Endodermal cell (in vitro differentiated cells): ENCODE measurements around the gene ZNF714. TPM values are rescaled to one million over a fixed set of nuclear protein-coding genes. Genes with fewer than 3 reads are reported as not detected.

Experiments used
- DNase-seq: peaks from one replicate; pipeline ENCODE4 v3.0.0-alpha.2; 2017
- H3K27ac ChIP-seq: 2 replicates; pipeline ENCODE4 v1.5.1; 2013; ENCODE audit warnings: mild to moderate bottlenecking, low read depth, low read length, moderate library complexity
- H3K27me3 ChIP-seq: 2 replicates; pipeline ENCODE4 v1.6.1; 2013; ENCODE audit warnings: mild to moderate bottlenecking, low read length, moderate library complexity; ENCODE audit not compliant: insufficient read depth, control insufficient read depth, poor library complexity, severe bottlenecking
- H3K36me3 ChIP-seq: 2 replicates; pipeline ENCODE4 v1.7.0; 2013; ENCODE audit warnings: mild to moderate bottlenecking, low read length, moderate library complexity; ENCODE audit not compliant: control insufficient read depth, insufficient read depth
- H3K4me1 ChIP-seq: one replicate; pipeline ENCODE4 v1.7.0; 2013; ENCODE audit warnings: low read length; ENCODE audit not compliant: control insufficient read depth, insufficient read depth
- H3K4me3 ChIP-seq: 2 replicates; pipeline ENCODE4 v1.5.1; 2013; ENCODE audit warnings: mild to moderate bottlenecking, low read length, moderate library complexity
- H3K9ac ChIP-seq: 2 replicates; pipeline ENCODE4 v1.6.1; 2013; ENCODE audit warnings: mild to moderate bottlenecking, low read length, moderate library complexity; ENCODE audit not compliant: poor library complexity, severe bottlenecking; ENCODE audit errors: extremely low read depth
- H3K9me3 ChIP-seq: 2 replicates; pipeline ENCODE4 v1.6.1; 2013; ENCODE audit warnings: mild to moderate bottlenecking, low read length, moderate library complexity; ENCODE audit not compliant: control insufficient read depth
- H3K27ac Mint-ChIP-seq: 2 replicates; pipeline ENCODE4 v1.8.0; 2020; ENCODE audit warnings: mixed read lengths
- H3K27me3 Mint-ChIP-seq: 2 replicates; pipeline ENCODE4 v1.8.0; 2021; ENCODE audit warnings: mild to moderate bottlenecking, mixed read lengths; ENCODE audit not compliant: insufficient read depth
- H3K36me3 Mint-ChIP-seq: 2 replicates; pipeline ENCODE4 v1.8.0; 2020; ENCODE audit warnings: low read depth, mixed read lengths
- H3K4me1 Mint-ChIP-seq: 2 replicates; pipeline ENCODE4 v1.8.0; 2020; ENCODE audit warnings: mixed read lengths
- H3K4me3 Mint-ChIP-seq: 2 replicates; pipeline ENCODE4 v1.8.0; 2020; ENCODE audit warnings: mild to moderate bottlenecking, moderate library complexity, mixed read lengths
- H3K9me3 Mint-ChIP-seq: 2 replicates; pipeline ENCODE4 v1.8.0; 2020; ENCODE audit warnings: mild to moderate bottlenecking, mixed read lengths
- WGBS, 2 experiments: methylation state at CpG; one replicate each; pipeline versions ENCODE4 v1.1.5 to v1.1.7; 2013; ENCODE audit warnings: missing lambda C conversion rate in 2 of 2, mixed read lengths in 1 of 2; ENCODE audit not compliant: insufficient coverage in 1 of 2, insufficient read length in 1 of 2; 5-methylcytosine and 5-hydroxymethylcytosine counted together
- total RNA-seq, 2 donors: library from RNA; stranded (reverse); fragmentation: NEBNext Ultra II Directional in 1 of 2; extraction: Animal tissue kit (Norgen Biotek cat#: 25700) in 1 of 2; gene quantifications; 2 replicates in 1 of 2; 3 replicates in 1 of 2; pipeline ENCODE4 v1.2.1, GENCODE V29; 2021
- TF ChIP-seq, protein P1 (sequence below): fragments of 200-600 bp; sonication (generic); conservative IDR thresholded peaks from 2 replicates; pipeline ENCODE4 v1.5.0; 2021; ENCODE audit warnings: antibody characterized with exemption, mild to moderate bottlenecking

The ZNF714 gene
- total RNA-seq, 2 donors from 2014 or later = 50.0 to 63.8 TPM

DNA sequence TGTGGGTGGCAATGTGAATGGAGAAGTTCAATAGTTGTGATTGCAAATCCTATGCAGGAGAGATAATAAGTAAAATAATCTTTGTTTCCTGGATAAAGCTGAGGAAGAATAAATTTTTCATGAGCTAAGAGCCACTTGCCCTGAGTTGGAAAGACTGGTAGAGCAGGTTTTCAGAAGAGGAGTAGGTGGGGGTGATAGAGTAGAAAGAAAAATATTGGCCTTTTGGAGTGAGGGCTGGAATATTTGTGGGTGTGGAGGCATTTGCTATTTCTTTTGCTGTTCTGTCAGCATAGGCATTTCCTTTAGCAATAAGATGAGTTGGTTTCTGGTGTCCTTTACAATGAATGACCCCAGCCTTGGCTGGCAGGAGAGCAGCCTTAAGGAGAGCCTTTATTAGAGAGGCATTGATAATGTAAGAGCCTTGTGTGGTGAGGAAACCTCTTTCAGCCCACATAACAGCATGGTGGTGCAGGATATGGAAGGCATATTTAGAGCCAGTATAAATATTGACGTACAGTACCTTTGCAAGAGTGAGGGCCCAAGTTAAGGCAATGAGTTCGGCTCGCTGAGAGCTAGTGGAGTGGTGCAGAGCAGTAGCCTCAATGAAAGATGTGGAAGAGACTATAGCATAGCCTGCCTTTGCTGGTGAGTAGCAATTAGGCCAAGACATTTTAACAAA, 48.2 kb downstream of the ZNF714 start:
- Histone ChIP-seq H3K27ac (no peak overlapping the region), H3K4me1 (no peaks in the 10 kb centered on the region), H3K27me3 (no peaks in the 10 kb centered on the region), H3K36me3 (no peaks in the 10 kb centered on the region), H3K4me3 (no peak overlapping the region), H3K9ac (no peak overlapping the region), H3K9me3 (peaks cover 12% of the 10 kb centered on the region)
- Mint-ChIP-seq H3K9me3 (peaks cover 37% of the 10 kb centered on the region), H3K4me1 (peaks cover 11% of the 10 kb centered on the region), H3K27me3 (no peaks in the 10 kb centered on the region), H3K4me3 (no peak overlapping the region), H3K36me3 (peaks cover 16% of the 10 kb centered on the region), H3K27ac (no peak overlapping the region)
- TF ChIP-seq, protein P1, sequence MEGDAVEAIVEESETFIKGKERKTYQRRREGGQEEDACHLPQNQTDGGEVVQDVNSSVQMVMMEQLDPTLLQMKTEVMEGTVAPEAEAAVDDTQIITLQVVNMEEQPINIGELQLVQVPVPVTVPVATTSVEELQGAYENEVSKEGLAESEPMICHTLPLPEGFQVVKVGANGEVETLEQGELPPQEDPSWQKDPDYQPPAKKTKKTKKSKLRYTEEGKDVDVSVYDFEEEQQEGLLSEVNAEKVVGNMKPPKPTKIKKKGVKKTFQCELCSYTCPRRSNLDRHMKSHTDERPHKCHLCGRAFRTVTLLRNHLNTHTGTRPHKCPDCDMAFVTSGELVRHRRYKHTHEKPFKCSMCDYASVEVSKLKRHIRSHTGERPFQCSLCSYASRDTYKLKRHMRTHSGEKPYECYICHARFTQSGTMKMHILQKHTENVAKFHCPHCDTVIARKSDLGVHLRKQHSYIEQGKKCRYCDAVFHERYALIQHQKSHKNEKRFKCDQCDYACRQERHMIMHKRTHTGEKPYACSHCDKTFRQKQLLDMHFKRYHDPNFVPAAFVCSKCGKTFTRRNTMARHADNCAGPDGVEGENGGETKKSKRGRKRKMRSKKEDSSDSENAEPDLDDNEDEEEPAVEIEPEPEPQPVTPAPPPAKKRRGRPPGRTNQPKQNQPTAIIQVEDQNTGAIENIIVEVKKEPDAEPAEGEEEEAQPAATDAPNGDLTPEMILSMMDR = no peak
- 93% methylated on average over 2 of the region's 3 CpGs; no CpG with 5 or more reads in 1 of the 2 experiments for WGBS, 2 experiments
- DNase-seq = no peak

DNA sequence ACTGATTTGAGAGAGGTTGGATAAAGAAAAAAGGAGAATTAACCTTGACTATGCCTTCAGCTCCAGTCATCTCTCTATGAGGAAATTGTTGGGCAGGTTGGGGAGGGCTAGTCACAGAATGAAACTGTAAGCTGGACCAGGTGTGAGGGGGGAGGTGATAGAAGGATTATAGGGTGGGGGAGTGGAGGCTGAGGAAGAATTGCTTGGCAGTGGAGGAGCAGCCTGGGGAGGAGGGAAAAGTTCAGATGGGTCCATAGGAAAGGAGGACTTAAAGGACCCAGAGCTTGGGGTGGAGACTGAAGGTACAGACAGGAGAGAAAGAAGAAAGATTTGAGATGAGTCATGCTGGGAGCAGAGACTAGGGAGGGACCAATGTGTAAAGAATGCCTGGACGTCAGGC, 51.6 kb downstream of the ZNF714 start:
- no peak overlapping the region for H3K27ac ChIP-seq
- H3K36me3 ChIP-seq = no peaks in the 10 kb centered on the region
- H3K4me3 Mint-ChIP-seq = no peak overlapping the region
- peaks cover 6% of the 10 kb centered on the region for H3K4me1 Mint-ChIP-seq
- DNase-seq = no peak
- no peaks in the 10 kb centered on the region for H3K27me3 Mint-ChIP-seq
- H3K4me3 ChIP-seq = no peak overlapping the region
- H3K36me3 Mint-ChIP-seq = no peaks in the 10 kb centered on the region
- TF ChIP-seq, protein P1 = no peak
- WGBS, 2 experiments = 80 to 86% methylated on average over 1 of the region's 1 CpG
- H3K27me3 ChIP-seq = no peaks in the 10 kb centered on the region
- H3K27ac Mint-ChIP-seq = no peak overlapping the region
- H3K4me1 ChIP-seq = no peaks in the 10 kb centered on the region
- H3K9ac ChIP-seq = no peak overlapping the region
- peaks cover 28% of the 10 kb centered on the region for H3K9me3 Mint-ChIP-seq
- no peaks in the 10 kb centered on the region for H3K9me3 ChIP-seq

DNA sequence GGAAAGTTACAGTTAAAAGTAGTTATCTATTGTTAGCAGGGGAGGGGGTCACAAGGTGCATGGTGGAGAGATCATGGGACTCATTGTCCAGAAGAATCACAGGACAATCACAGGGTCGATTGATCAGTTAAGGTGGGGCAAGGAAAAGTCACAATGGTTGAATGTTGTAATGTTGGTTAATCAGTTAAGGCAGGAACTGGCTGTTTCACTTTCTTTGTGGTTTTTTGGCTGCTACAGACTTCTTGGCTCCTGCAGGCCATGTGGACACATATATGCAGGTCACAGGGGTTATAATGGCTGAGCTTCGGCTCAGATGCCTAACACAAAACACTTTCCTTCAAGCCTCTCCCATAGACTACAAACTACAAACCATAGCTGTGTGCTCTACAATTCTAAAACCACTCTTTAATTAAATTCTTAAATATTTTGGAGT, 52.9 kb downstream of the ZNF714 start:
- WGBS, 2 experiments = 94% methylated on average over 2 of the region's 2 CpGs
- no peaks in the 10 kb centered on the region for H3K9me3 ChIP-seq
- Mint-ChIP-seq H3K4me1 (no peaks in the 10 kb centered on the region), H3K9me3 (peaks cover 27% of the 10 kb centered on the region), H3K36me3 (no peaks in the 10 kb centered on the region), H3K27me3 (no peaks in the 10 kb centered on the region), H3K4me3 (no peak overlapping the region), H3K27ac (no peak overlapping the region)
- no peak overlapping the region for H3K4me3 ChIP-seq
- TF ChIP-seq, protein P1 = no peak
- no peak overlapping the region for H3K27ac ChIP-seq
- no peaks in the 10 kb centered on the region for H3K36me3 ChIP-seq
- H3K27me3 ChIP-seq = no peaks in the 10 kb centered on the region
- DNase-seq = no peak
- no peak overlapping the region for H3K9ac ChIP-seq
- no peaks in the 10 kb centered on the region for H3K4me1 ChIP-seq
